ENCODE measurements around the gene LEMD2. TPM values are rescaled to one million over a fixed set of nuclear protein-coding genes. Genes with fewer than 3 reads are reported as not detected.

The LEMD2 gene
- polyA plus RNA-seq, 12 donors = 34.3 to 70.2 (median 40.5) TPM; not detected in 1

- DNase-seq = no peak
Measured at GRCh38 chr6:33724102-33725023, 64.6 kb downstream of the LEMD2 start.

DNA sequence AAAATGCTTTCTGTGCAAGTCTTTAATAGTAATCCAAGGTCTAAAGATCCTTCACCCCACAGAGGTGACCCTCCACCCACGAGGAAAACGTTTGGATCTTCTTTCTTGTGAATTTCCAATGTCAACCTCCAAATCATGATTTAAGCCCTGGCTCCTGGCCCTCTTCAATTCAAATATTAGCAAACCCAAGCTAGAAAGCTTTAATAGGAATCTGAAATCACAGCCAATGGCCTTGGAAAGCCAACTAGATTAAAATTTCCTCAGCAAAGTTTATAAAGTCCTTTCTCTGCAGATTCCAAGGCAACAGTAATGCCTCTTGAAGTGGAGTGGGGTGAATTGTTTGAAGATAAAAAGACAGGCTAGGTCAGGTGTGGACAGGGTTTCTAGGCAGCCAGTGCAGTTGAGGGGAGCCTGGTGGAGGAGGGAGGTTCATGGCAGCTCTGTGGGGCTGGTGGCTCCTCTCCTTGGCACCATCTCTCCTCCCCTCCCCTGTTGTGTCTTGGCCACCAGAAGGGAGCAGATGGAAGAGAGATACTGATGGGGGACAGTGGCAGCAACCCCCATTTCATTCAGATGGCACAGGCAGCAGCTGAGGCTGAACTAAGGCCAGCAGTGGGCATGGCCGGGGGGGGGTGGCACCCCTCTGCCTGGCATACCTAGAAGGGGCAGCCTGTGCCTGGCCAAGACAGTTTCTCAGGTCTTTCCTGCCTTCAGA is 65.4 kb downstream of the LEMD2 start:
- no peak for DNase-seq

- no peak for DNase-seq
Measured at GRCh38 chr6:33722103-33722623, 66.8 kb downstream of the LEMD2 start.

DNA sequence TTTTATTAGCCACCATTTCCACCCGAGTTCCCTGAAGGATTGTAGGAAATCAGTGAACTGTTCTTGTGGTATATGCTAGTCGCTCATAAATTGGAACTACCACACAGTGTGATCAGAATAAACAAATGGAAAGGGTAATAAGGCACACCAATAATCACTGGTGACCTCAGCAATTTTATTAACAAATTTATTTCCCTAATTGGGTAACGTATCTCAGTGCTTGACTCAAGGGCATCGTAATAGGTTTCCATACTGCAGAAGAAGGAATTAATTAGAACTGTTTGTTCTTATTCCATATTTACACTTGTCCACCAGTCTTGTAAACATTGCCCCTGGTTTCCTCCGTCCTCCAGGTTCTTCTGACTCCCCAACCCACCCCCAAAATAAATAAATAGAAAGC is 67.4 kb downstream of the LEMD2 start:
- DNase-seq = no peak

Other genes with a start within 250 kb of the LEMD2 start
- 10 to 100 TPM in 10 of 12 donors, 1 to 10 TPM in 1, not detected in 1; 9.9 to 26.6 (median 17.7) TPM for gene BAK1, start 208.9 kb downstream of the LEMD2 start, polyA plus RNA-seq (ENCODE audit: insufficient read length in 12 of 12)
- gene ITPR3, start 167.8 kb downstream of the LEMD2 start, polyA plus RNA-seq (ENCODE audit: insufficient read length in 12 of 12) = 10 to 100 TPM in 4 of 12 donors, 1 to 10 TPM in 7, not detected in 1; 5.0 to 30.4 (median 7.5) TPM
- 10 to 100 TPM in 11 of 12 donors, not detected in 1; 40.5 to 90.5 (median 67.4) TPM for gene UQCC2, start 77.4 kb downstream of the LEMD2 start, polyA plus RNA-seq (ENCODE audit: insufficient read length in 12 of 12)
- gene IP6K3, start 42.2 kb downstream of the LEMD2 start, polyA plus RNA-seq (ENCODE audit: insufficient read length in 12 of 12) = 10 to 100 TPM in 10 of 12 donors, 1 to 10 TPM in 1, not detected in 1; 9.8 to 41.2 (median 23.2) TPM
- not detected for gene MLN, start 14.9 kb upstream of the LEMD2 start, polyA plus RNA-seq (ENCODE audit: insufficient read length in 12 of 12)